Activated naive CD4-positive, alpha-beta T cell treated with anti-CD3 and anti-CD28 coated beads, Interleukin-2, amount 10 ng/mL, durations not matched to agents 5 hours and 36 hours (primary cell): ENCODE measurements around the gene FUT7. TPM values are rescaled to one million over a fixed set of nuclear protein-coding genes. Genes with fewer than 3 reads are reported as not detected.

Source experiments
- total RNA-seq, 2 experiments: library from RNA; stranded (reverse); gene quantifications; one replicate each; pipeline ENCODE4 v1.2.3, GENCODE V29; 2021

The FUT7 gene
- 1 to 10 TPM; 1.7 to 2.4 TPM for total RNA-seq

GRCh38 chr9:137031904-137032640, at the start of gene FUT7:
Gene FUT7 (minus strand): TSS chr9:137032088. CDS start chr9:137031991, 97 bp downstream.

GRCh38 chr9:137077010-137077747, 45.3 kb upstream of the FUT7 start, which contains the start of gene UAP1L1:
Gene UAP1L1 (plus strand): TSS chr9:137077517. CDS start chr9:137077533, 16 bp downstream.

GRCh38 chr9:137070201-137070905, 38.5 kb upstream of the FUT7 start, which contains the start of gene SAPCD2:
Gene SAPCD2 (minus strand): TSS chr9:137070557. CDS start chr9:137070460, 97 bp downstream.

GRCh38 chr9:137053944-137054931, 22.4 kb upstream of the FUT7 start, which contains the start of gene ENTPD2:
Gene ENTPD2 (minus strand): TSS chr9:137054061. CDS start chr9:137053997, 64 bp downstream.

GRCh38 chr9:137046088-137046787, 14.3 kb upstream of the FUT7 start, which contains the start of gene NPDC1:
Gene NPDC1 (minus strand): TSS chr9:137046177. CDS start chr9:137045989, 188 bp downstream.

GRCh38 chr9:137027369-137028262, 4.3 kb downstream of the FUT7 start, which contains the start of gene ABCA2:
Gene ABCA2 (minus strand): TSS chr9:137028237. CDS start chr9:137028140, 97 bp downstream.

GRCh38 chr9:136996361-136997292, 35.3 kb downstream of the FUT7 start, which contains the start of gene CLIC3:
Gene CLIC3 (minus strand): TSS chr9:136996568. CDS start chr9:136996543, 25 bp downstream.

GRCh38 chr9:136991993-136992818, 39.7 kb downstream of the FUT7 start, which contains the start of gene PAXX:
Gene PAXX (plus strand): TSS chr9:136992422. CDS start chr9:136992444, 22 bp downstream.

GRCh38 chr9:136982232-136983051, 49.4 kb downstream of the FUT7 start, which contains the start of gene LCNL1:
Gene LCNL1 (plus strand): TSS chr9:136982993. CDS start chr9:136983587, 594 bp downstream.

Other genes with a start within 250 kb of the FUT7 start
- gene TMEM141, start 240.7 kb downstream of the FUT7 start, total RNA-seq = 10 to 100 TPM; 33.4 to 35.3 TPM
- under 1 TPM; 0.46 to 0.76 TPM for gene CCDC183, start 235.8 kb downstream of the FUT7 start, total RNA-seq
- 10 to 100 TPM; 89.0 to 92.1 TPM for gene RABL6, start 224.1 kb downstream of the FUT7 start, total RNA-seq
- gene AJM1, start 189.6 kb downstream of the FUT7 start, total RNA-seq = 1 to 10 TPM; 5.6 to 5.9 TPM
- gene PHPT1, start 182.7 kb downstream of the FUT7 start, total RNA-seq = 10 to 100 TPM; 86.7 to 87.5 TPM
- 10 to 100 TPM; 13.4 to 14.6 TPM for gene MAMDC4, start 179.7 kb downstream of the FUT7 start, total RNA-seq
- gene EDF1, start 165.8 kb downstream of the FUT7 start, total RNA-seq = 100 to 1,000 TPM; 316 to 330 TPM
- gene TRAF2, start 145.6 kb downstream of the FUT7 start, total RNA-seq = 10 to 100 TPM; 35.4 to 41.7 TPM
- gene FBXW5, start 87.3 kb downstream of the FUT7 start, total RNA-seq = 100 to 1,000 TPM; 104 to 108 TPM
- gene C8G, start 86.8 kb downstream of the FUT7 start, total RNA-seq = 1 to 10 TPM in 1 of 2 experiments, under 1 TPM in 1; 0.98 to 1.2 TPM
- gene LCN12, start 79.8 kb downstream of the FUT7 start, total RNA-seq = 1 to 10 TPM; 2.4 to 2.8 TPM
- 10 to 100 TPM; 13.2 to 17.8 TPM for gene PTGDS, start 54.6 kb downstream of the FUT7 start, total RNA-seq
- under 1 TPM; 0.58 to 0.60 TPM for gene LCNL1, start 49.1 kb downstream of the FUT7 start, total RNA-seq
- 10 to 100 TPM; 69.6 to 74.6 TPM for gene PAXX, start 39.7 kb downstream of the FUT7 start, total RNA-seq
- gene CLIC3, start 35.5 kb downstream of the FUT7 start, total RNA-seq = 1 to 10 TPM; 4.5 to 4.6 TPM
- gene ABCA2, start 3.9 kb downstream of the FUT7 start, total RNA-seq = 10 to 100 TPM; 41.1 to 42.6 TPM
- 10 to 100 TPM; 79.2 to 82.7 TPM for gene NPDC1, start 14.1 kb upstream of the FUT7 start, total RNA-seq
- under 1 TPM; 0.25 to 0.36 TPM for gene ENTPD2, start 22.0 kb upstream of the FUT7 start, total RNA-seq
- 10 to 100 TPM; 24.5 to 25.2 TPM for gene SAPCD2, start 38.5 kb upstream of the FUT7 start, total RNA-seq
- 10 to 100 TPM; 38.3 to 40.2 TPM for gene UAP1L1, start 45.4 kb upstream of the FUT7 start, total RNA-seq
- gene MAN1B1, start 54.9 kb upstream of the FUT7 start, total RNA-seq = 10 to 100 TPM; 56.7 to 57.8 TPM
- gene DPP7, start 82.6 kb upstream of the FUT7 start, total RNA-seq = 100 to 1,000 TPM; 276 to 289 TPM
- not detected for gene GRIN1, start 107.1 kb upstream of the FUT7 start, total RNA-seq
- gene LRRC26, start 138.0 kb upstream of the FUT7 start, total RNA-seq = not detected
- not detected for gene TMEM210, start 140.0 kb upstream of the FUT7 start, total RNA-seq
- 10 to 100 TPM; 62.9 to 65.5 TPM for gene ANAPC2, start 156.5 kb upstream of the FUT7 start, total RNA-seq
- 10 to 100 TPM; 67.9 to 68.4 TPM for gene SSNA1, start 156.6 kb upstream of the FUT7 start, total RNA-seq
- gene TPRN, start 168.7 kb upstream of the FUT7 start, total RNA-seq = 1 to 10 TPM; 9.2 to 9.7 TPM
- 10 to 100 TPM; 27.6 to 29.7 TPM for gene TMEM203, start 173.6 kb upstream of the FUT7 start, total RNA-seq
- 10 to 100 TPM; 25.2 to 30.8 TPM for gene NDOR1, start 173.6 kb upstream of the FUT7 start, total RNA-seq
- 1 to 10 TPM; 5.0 TPM for gene RNF208, start 190.2 kb upstream of the FUT7 start, total RNA-seq
- under 1 TPM; 0.36 to 0.40 TPM for gene CYSRT1, start 193.1 kb upstream of the FUT7 start, total RNA-seq
- gene RNF224, start 195.4 kb upstream of the FUT7 start, total RNA-seq = not detected
- gene SLC34A3, start 198.8 kb upstream of the FUT7 start, total RNA-seq = not detected
- gene TUBB4B, start 209.2 kb upstream of the FUT7 start, total RNA-seq = 100 to 1,000 TPM; 242 to 246 TPM
- not detected for gene STPG3, start 219.2 kb upstream of the FUT7 start, total RNA-seq
- gene NELFB, start 223.2 kb upstream of the FUT7 start, total RNA-seq = 10 to 100 TPM; 52.9 to 54.9 TPM
- gene TOR4A, start 245.6 kb upstream of the FUT7 start, total RNA-seq = 1 to 10 TPM; 8.6 to 8.8 TPM